Esophagus squamous epithelium (tissue), 4 donors: Measurements from ENCODE around the gene LRRC4C.

Experiments
- POLR2A ChIP-seq, 4 donors: fragments of 450-650 bp; IDR thresholded peaks; one replicate each; pipeline ENCODE4 v1.6.1; 2017; ENCODE audit warnings: antibody characterized with exemption in 4 of 4, mild to moderate bottlenecking in 4 of 4, moderate library complexity in 3 of 4
- TF ChIP-seq, protein P1 (sequence below), 6 experiments: fragments of 450-650 bp in 4 of 6; fragments of 200-600 bp in 2 of 6; sonication (generic) in 2 of 6; IDR thresholded peaks; one replicate each; pipeline ENCODE4 v1.5.1; 2016 to 2019; ENCODE audit warnings: antibody characterized with exemption in 6 of 6, mild to moderate bottlenecking in 4 of 6, moderate library complexity in 4 of 6

GRCh38 chr11:41145420-41145819 lies 314.0 kb downstream of the LRRC4C start:
- TF ChIP-seq, protein P1, sequence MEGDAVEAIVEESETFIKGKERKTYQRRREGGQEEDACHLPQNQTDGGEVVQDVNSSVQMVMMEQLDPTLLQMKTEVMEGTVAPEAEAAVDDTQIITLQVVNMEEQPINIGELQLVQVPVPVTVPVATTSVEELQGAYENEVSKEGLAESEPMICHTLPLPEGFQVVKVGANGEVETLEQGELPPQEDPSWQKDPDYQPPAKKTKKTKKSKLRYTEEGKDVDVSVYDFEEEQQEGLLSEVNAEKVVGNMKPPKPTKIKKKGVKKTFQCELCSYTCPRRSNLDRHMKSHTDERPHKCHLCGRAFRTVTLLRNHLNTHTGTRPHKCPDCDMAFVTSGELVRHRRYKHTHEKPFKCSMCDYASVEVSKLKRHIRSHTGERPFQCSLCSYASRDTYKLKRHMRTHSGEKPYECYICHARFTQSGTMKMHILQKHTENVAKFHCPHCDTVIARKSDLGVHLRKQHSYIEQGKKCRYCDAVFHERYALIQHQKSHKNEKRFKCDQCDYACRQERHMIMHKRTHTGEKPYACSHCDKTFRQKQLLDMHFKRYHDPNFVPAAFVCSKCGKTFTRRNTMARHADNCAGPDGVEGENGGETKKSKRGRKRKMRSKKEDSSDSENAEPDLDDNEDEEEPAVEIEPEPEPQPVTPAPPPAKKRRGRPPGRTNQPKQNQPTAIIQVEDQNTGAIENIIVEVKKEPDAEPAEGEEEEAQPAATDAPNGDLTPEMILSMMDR (IDR thresholded peaks at IDR 0.05): no peak
- TF ChIP-seq POLR2A (IDR thresholded peaks at IDR 0.05): no peak
